H1 (cell line): ENCODE measurements around the gene LIPM. TPM values are rescaled to one million over a fixed set of nuclear protein-coding genes. Genes with fewer than 3 reads are reported as not detected.
A peak's percentile ranks its signal among the peaks of the same experiment; 100 is the strongest.

Experiments used
- CTCF ChIA-PET: fragments of 300-600 bp; sonication (Branson Sonifier 250); formaldehyde crosslinking; loops from one replicate; lab custom pipeline; 2021; ENCODE audit not compliant: partially characterized antibody; lab: Charles Lee
- POLR2A ChIA-PET: fragments of 300-600 bp; sonication (Branson Sonifier 250); formaldehyde crosslinking; loops from one replicate; lab custom pipeline; 2021; ENCODE audit warnings: inconsistent platforms; ENCODE audit not compliant: partially characterized antibody; lab: Charles Lee
- DNase-seq, 2 experiments: peaks; one replicate each; pipeline versions ENCODE4 v3.0.0 to v3.0.0-alpha.2; 2010 to 2022; ENCODE audit warnings: low spot score in 2 of 2, low read depth in 1 of 2, mixed read lengths in 1 of 2
- FAIRE-seq: peaks from 2 replicates; lab custom pipeline; 2011; peaks lifted over from hg19 to GRCh38; lab: Jason Lieb, UNC
- H2AFZ ChIP-seq: 2 replicates; pipeline ENCODE4 v1.8.1; 2012; ENCODE audit warnings: low read length, inconsistent platforms
- H2AK5ac ChIP-seq: 2 replicates; pipeline ENCODE4 v1.6.1; 2013; ENCODE audit warnings: low read depth, low read length
- H2BK120ac ChIP-seq: replicated peaks from 2 replicates; pipeline ENCODE3; 2013; ENCODE audit warnings: low read depth, low read length, inconsistent platforms
- H2BK12ac ChIP-seq: 2 replicates; pipeline ENCODE4 v1.6.1; 2013; ENCODE audit warnings: low read depth, low read length
- H2BK15ac ChIP-seq: 2 replicates; pipeline ENCODE4 v1.6.1; 2013; ENCODE audit warnings: low read length
- H2BK20ac ChIP-seq: 2 replicates; pipeline ENCODE4 v1.6.1; 2013; ENCODE audit warnings: low read length
- H2BK5ac ChIP-seq: 2 replicates; pipeline ENCODE4 v1.6.1; 2013; ENCODE audit warnings: low read depth, low read length
- H3K14ac ChIP-seq: 2 replicates; pipeline ENCODE4 v1.6.1; 2013; ENCODE audit warnings: inconsistent platforms; ENCODE audit not compliant: insufficient read length
- H3K18ac ChIP-seq: 2 replicates; pipeline ENCODE4 v1.6.1; 2013; ENCODE audit warnings: low read length; ENCODE audit errors: extremely low read depth
- H3K23ac ChIP-seq: 2 replicates; pipeline ENCODE4 v1.6.1; 2013; ENCODE audit warnings: inconsistent platforms; ENCODE audit not compliant: insufficient read length
- H3K23me2 ChIP-seq: 2 replicates; pipeline ENCODE4 v1.6.1; 2013; ENCODE audit warnings: low read depth, low read length
- H3K27ac ChIP-seq: 2 replicates; pipeline ENCODE4 v1.6.1; 2011; ENCODE audit warnings: low read depth, low read length, inconsistent platforms
- H3K27me3 ChIP-seq, 4 experiments: replicated peaks in 1 of 4; 1 replicate in 1 of 4; 2 replicates in 3 of 4; pipeline versions ENCODE4 v1.6.1 to v1.8.1; 2011 to 2013; ENCODE audit warnings: low read length in 3 of 4, mild to moderate bottlenecking in 3 of 4, inconsistent platforms in 2 of 4, mixed read lengths in 2 of 4, moderate library complexity in 1 of 4; ENCODE audit not compliant: control insufficient read depth in 3 of 4, insufficient read depth in 3 of 4; ENCODE audit errors: extremely low read depth in 1 of 4
- H3K36me3 ChIP-seq, 4 experiments: 2 replicates each; pipeline versions ENCODE4 v1.6.1 to v1.8.1; 2011 to 2013; ENCODE audit warnings: mild to moderate bottlenecking in 4 of 4, low read length in 3 of 4, moderate library complexity in 2 of 4, control low read depth in 1 of 4, inconsistent platforms in 1 of 4; ENCODE audit not compliant: insufficient read depth in 4 of 4, control insufficient read depth in 2 of 4
- H3K4ac ChIP-seq: replicated peaks from 2 replicates; pipeline ENCODE3; 2013; ENCODE audit warnings: low read length, low read depth, mixed read lengths, inconsistent platforms; ENCODE audit not compliant: insufficient read length
- H3K4me1 ChIP-seq, 4 experiments: replicated peaks in 1 of 4; 1 replicate in 1 of 4; 2 replicates in 3 of 4; pipeline versions ENCODE4 v1.6.1 to v1.8.1; 2011 to 2013; ENCODE audit warnings: low read length in 3 of 4, inconsistent platforms in 2 of 4, mixed read lengths in 1 of 4; ENCODE audit not compliant: insufficient read depth in 4 of 4, control insufficient read depth in 3 of 4
- H3K4me2 ChIP-seq, 2 experiments: 2 replicates each; pipeline versions ENCODE4 v1.6.1 to v1.8.1; 2011 to 2013; ENCODE audit warnings: low read depth in 2 of 2, low read length in 2 of 2, control low read depth in 1 of 2, inconsistent platforms in 1 of 2, mild to moderate bottlenecking in 1 of 2; ENCODE audit not compliant: insufficient read depth in 1 of 2
- H3K4me3 ChIP-seq, 4 experiments: fragments of 200-600, 300-600 bp in 1 of 4; sonication (generic), shearing (Covaris generic), sonication (Bioruptor Twin) in 1 of 4; 2 replicates each; pipeline versions ENCODE4 v1.5.1 to v1.8.1; 2011 to 2016; ENCODE audit warnings: low read length in 4 of 4, low read depth in 3 of 4, control low read depth in 2 of 4, inconsistent platforms in 2 of 4, mild to moderate bottlenecking in 2 of 4, mixed read lengths in 1 of 4, moderate library complexity in 1 of 4; ENCODE audit not compliant: insufficient read depth in 2 of 4; ENCODE audit errors: extremely low read depth in 1 of 4
- H3K56ac ChIP-seq: replicated peaks from 2 replicates; pipeline ENCODE3; 2013; ENCODE audit warnings: low read depth, mild to moderate bottlenecking, mixed read lengths, low read length, inconsistent platforms; ENCODE audit not compliant: insufficient read length
- H3K79me1 ChIP-seq: 2 replicates; pipeline ENCODE4 v1.6.1; 2013; ENCODE audit warnings: low read depth, low read length, control low read depth
- H3K79me2 ChIP-seq, 2 experiments: 2 replicates each; pipeline versions ENCODE4 v1.6.1 to v1.8.1; 2012 to 2013; ENCODE audit warnings: low read length in 2 of 2, mild to moderate bottlenecking in 2 of 2, inconsistent platforms in 1 of 2; ENCODE audit not compliant: insufficient read depth in 2 of 2, control insufficient read depth in 1 of 2
- H3K9ac ChIP-seq, 4 experiments: replicated peaks in 1 of 4; 1 replicate in 1 of 4; 2 replicates in 3 of 4; pipeline versions ENCODE4 v1.6.1 to v1.8.1; 2011 to 2013; ENCODE audit warnings: low read depth in 3 of 4, low read length in 3 of 4, control low read depth in 2 of 4, mild to moderate bottlenecking in 2 of 4, moderate library complexity in 2 of 4, inconsistent platforms in 1 of 4; ENCODE audit errors: extremely low read depth in 1 of 4
- H3K9me3 ChIP-seq, 2 experiments: 2 replicates each; pipeline versions ENCODE4 v1.6.1 to v1.8.1; 2012 to 2013; ENCODE audit warnings: mild to moderate bottlenecking in 2 of 2, moderate library complexity in 2 of 2, control low read depth in 1 of 2, inconsistent platforms in 1 of 2, low read depth in 1 of 2, low read length in 1 of 2, mixed read lengths in 1 of 2; ENCODE audit not compliant: insufficient read depth in 2 of 2
- H4K20me1 ChIP-seq, 2 experiments: replicated peaks in 1 of 2; 2 replicates each; pipeline versions ENCODE3 to v1.8.1; 2011 to 2013; ENCODE audit warnings: inconsistent platforms in 2 of 2, low read length in 2 of 2, mild to moderate bottlenecking in 1 of 2; ENCODE audit not compliant: insufficient read depth in 2 of 2, control insufficient read depth in 1 of 2
- H4K5ac ChIP-seq: 2 replicates; pipeline ENCODE4 v1.6.1; 2013; ENCODE audit warnings: low read length, low read depth, mixed read lengths, inconsistent platforms; ENCODE audit not compliant: insufficient read length
- H4K8ac ChIP-seq: 2 replicates; pipeline ENCODE4 v1.8.0; 2013; ENCODE audit warnings: mild to moderate bottlenecking, moderate library complexity, low read length, inconsistent platforms; ENCODE audit not compliant: insufficient read depth; ENCODE audit errors: extremely low read depth
- H4K91ac ChIP-seq: replicated peaks from 2 replicates; pipeline ENCODE3; 2013; ENCODE audit warnings: low read length, mixed read lengths, inconsistent platforms; ENCODE audit not compliant: insufficient read length
- WGBS, 2 experiments: shearing (Covaris generic) in 1 of 2; methylation state at CpG; one replicate each; pipeline versions ENCODE4 v1.1.6 to v1.1.7; 2013 to 2015; ENCODE audit warnings: low lambda C conversion rate in 2 of 2, mixed read lengths in 2 of 2, inconsistent platforms in 1 of 2, low coverage in 1 of 2, missing lambda C conversion rate in 1 of 2; ENCODE audit not compliant: insufficient replicate concordance in 2 of 2, insufficient coverage in 1 of 2, insufficient read length in 1 of 2; ENCODE audit errors: extremely low coverage in 1 of 2, missing lambda C conversion rate in 1 of 2; 5-methylcytosine and 5-hydroxymethylcytosine counted together
- polyA plus RNA-seq, 7 experiments: library from polyadenylated mRNA; depleted of rRNA in 3 of 7; stranded (reverse) in 5 of 7; unstranded in 2 of 7; fragments of >200 nt in 5 of 7; fragments of 200-250 nt in 2 of 7; gene quantifications; 1 replicate in 5 of 7; 2 replicates in 1 of 7; 4 replicates in 1 of 7; pipeline versions ENCODE4 v1.2.1 to v1.2.3, GENCODE V29; 2011 to 2013; ENCODE audit warnings: missing spikeins in 2 of 7, mixed read lengths in 2 of 7
- total RNA-seq: library from RNA; stranded (reverse); fragmentation: NEBNext Ultra II Directional; extraction: Animal tissue kit (Norgen Biotek cat#: 25700); gene quantifications from 2 replicates; pipeline ENCODE4 v1.2.1, GENCODE V29; 2021

Gene LIPM
- total and polyA plus RNA-seq, 2 of the 8 experiments (the other 6 are each of a cell fraction or from before 2014, with no cell fraction given), result not detected

GRCh38 chr10:88840881-88841280, 38.4 kb downstream of the LIPM start:
- H3K9me3 ChIP-seq, result no peaks in the 10 kb centered on the region
- CTCF ChIA-PET, result interaction anchor here (0.6 to 7.2 kb wide), 6 partner anchors 90 to 807 kb away, joined by 3 to 279 read pairs (median 4); no protein-coding TSS in a partner anchor
- H2AFZ ChIP-seq, result peak overlapping the region; percentile 73; the same call in 1 of the 2 replicates
- no peak overlapping the region for H4K5ac ChIP-seq
- H2AK5ac ChIP-seq, result 0 out of 2 replicates have a peak overlapping the region, but pooled peaks have one; percentile 72
- no peak overlapping the region for H2BK120ac ChIP-seq
- no peak overlapping the region for H2BK15ac ChIP-seq
- no peaks in the 10 kb centered on the region for H3K79me1 ChIP-seq
- H2BK20ac ChIP-seq, result no peak overlapping the region
- no peak overlapping the region for H2BK5ac ChIP-seq
- H3K27me3 ChIP-seq, result no peaks in the 10 kb centered on the region
- no peaks in the 10 kb centered on the region for H4K20me1 ChIP-seq
- no peak overlapping the region for H3K4me2 ChIP-seq
- H3K36me3 ChIP-seq, result no peaks in the 10 kb centered on the region
- H3K27ac ChIP-seq, result no peak overlapping the region
- H3K14ac ChIP-seq, result no peak overlapping the region
- no peak overlapping the region for H3K4ac ChIP-seq
- H3K9ac ChIP-seq, result no peak overlapping the region
- H2BK12ac ChIP-seq, result no peak overlapping the region
- no peaks in the 10 kb centered on the region for H3K79me2 ChIP-seq
- H3K18ac ChIP-seq, result no peak overlapping the region
- 90% methylated on average over 5 of the region's 5 CpGs; no CpG with 5 or more reads in 1 of the 2 experiments for WGBS, 2 experiments
- H3K23ac ChIP-seq, result no peak overlapping the region
- H3K4me1 ChIP-seq, result no peaks in the 10 kb centered on the region
- no peak overlapping the region for H3K56ac ChIP-seq
- FAIRE-seq (no peak), DNase-seq (no peak)
- no peak overlapping the region for H4K91ac ChIP-seq
- H3K23me2 ChIP-seq, result no peaks in the 10 kb centered on the region
- H3K4me3 ChIP-seq, result no peak overlapping the region
- H4K8ac ChIP-seq, result no peak overlapping the region
- POLR2A ChIA-PET, result no interaction called here
